Lung (tissue), 12 donors: ENCODE data around the gene C3orf20. TPM values are rescaled to one million over a fixed set of nuclear protein-coding genes. Genes with fewer than 3 reads are reported as not detected.
A peak's percentile ranks its signal among the peaks of the same experiment; 100 is the strongest.

Source experiments
- ATAC-seq: fragments of 200-7000 bp; cut with Tn5 transposase; one replicate; pipeline ENCODE4 v1.9.1; 2020; ENCODE audit warnings: moderate number of reproducible peaks; ENCODE audit not compliant: insufficient read depth, low FRiP score
- DNase-seq, 3 donors: peaks; one replicate each; pipeline ENCODE4 v3.0.0-alpha.2; 2013 to 2017
- H3K27ac ChIP-seq, 2 donors: one replicate each; pipeline ENCODE4 v1.5.1; 2013; ENCODE audit warnings: mild to moderate bottlenecking in 2 of 2, moderate library complexity in 2 of 2, control low read depth in 1 of 2, inconsistent platforms in 1 of 2, low read depth in 1 of 2, low read length in 1 of 2
- H3K27me3 ChIP-seq, 3 donors: one replicate each; pipeline ENCODE4 v1.5.1; 2013; ENCODE audit warnings: low read length in 2 of 3; ENCODE audit not compliant: control insufficient read depth in 3 of 3, insufficient read depth in 3 of 3
- H3K36me3 ChIP-seq, 4 donors: one replicate each; pipeline ENCODE4 v1.5.1; 2013; ENCODE audit warnings: low read length in 4 of 4, mild to moderate bottlenecking in 1 of 4, moderate library complexity in 1 of 4; ENCODE audit not compliant: control insufficient read depth in 4 of 4, insufficient read depth in 4 of 4
- H3K4me1 ChIP-seq, 5 donors: one replicate each; pipeline ENCODE4 v1.5.1; 2013; ENCODE audit warnings: low read length in 5 of 5, mild to moderate bottlenecking in 2 of 5, moderate library complexity in 1 of 5; ENCODE audit not compliant: control insufficient read depth in 5 of 5, insufficient read depth in 5 of 5
- H3K4me3 ChIP-seq: one replicate; pipeline ENCODE4 v1.5.1; 2013; ENCODE audit warnings: mild to moderate bottlenecking, control low read depth, moderate library complexity
- H3K9ac ChIP-seq, 2 donors: one replicate each; pipeline ENCODE4 v1.5.1; 2013; ENCODE audit warnings: low read length in 2 of 2, control low read depth in 1 of 2; ENCODE audit not compliant: insufficient read depth in 1 of 2
- H3K9me3 ChIP-seq, 4 donors: one replicate each; pipeline ENCODE4 v1.5.1; 2013; ENCODE audit warnings: low read length in 3 of 4, mild to moderate bottlenecking in 1 of 4, moderate library complexity in 1 of 4; ENCODE audit not compliant: control insufficient read depth in 4 of 4, insufficient read depth in 3 of 4
- CTCF ChIP-seq: IDR thresholded peaks from 2 replicates; pipeline ENCODE4 v1.5.1; 2012; ENCODE audit warnings: mild to moderate bottlenecking; ENCODE audit errors: control extremely low read depth, extremely low read depth
- WGBS, 2 donors: extraction: QIAGEN DNeasy Blood & Tissue Kit; methylation state at CpG; one replicate each; pipeline ENCODE4 v1.1.7; 2013; 5-methylcytosine and 5-hydroxymethylcytosine counted together
- polyA plus RNA-seq, 2 donors: library from polyadenylated mRNA; stranded (reverse); fragments of 200-250 nt; gene quantifications; one replicate each; pipeline ENCODE4 v1.2.1, GENCODE V29; 2013
- total RNA-seq, 2 donors: library from RNA; depleted of rRNA in 1 of 2; stranded (reverse); fragments of >200 nt in 1 of 2; gene quantifications; one replicate each; pipeline ENCODE4 v1.2.1, GENCODE V29; 2014 to 2021
- donor health status: control.
- donor health status: control.
- donor health status: Bipolar disorder and iron deficiency.
- donor health status: healthy.
- donor health status: DM: yes; HTN: yes; CAD: no.

The C3orf20 gene
- total and polyA plus RNA-seq, 4 donors, result 0.03 to 0.14 (median 0.12) TPM; not detected in 1

- Histone ChIP-seq H3K36me3 (no peaks in the 10 kb centered on the region), H3K4me1 (peaks cover 0 to 8% (median 2%) of the 10 kb centered on the region in 5 donors), H3K9ac (no peak overlapping the region), H3K27ac (no peak overlapping the region), H3K9me3 (peaks cover 0 to 6% (median 0%) of the 10 kb centered on the region in 4 donors), H3K4me3 (no peak overlapping the region), H3K27me3 (no peaks in the 10 kb centered on the region)
- DNase-seq, result no peak
- no peak for ATAC-seq
- TF ChIP-seq CTCF, result no peak
- WGBS, 2 donors, result 89 to 92% methylated on average over 4 of the region's 4 CpGs
Observed at GRCh38 chr3:14758297-14758696, 83.4 kb downstream of the C3orf20 start.

- no peak for TF ChIP-seq CTCF
- WGBS, 2 donors, result 88 to 97% methylated on average over 3 of the region's 3 CpGs
- peaks cover 0 to 6% (median 0%) of the 10 kb centered on the region in 4 donors for H3K9me3 ChIP-seq
Observed at GRCh38 chr3:14758959-14759358, 84.0 kb downstream of the C3orf20 start.

GRCh38 chr3:14760185-14760584 lies 85.2 kb downstream of the C3orf20 start:
- H3K9me3 ChIP-seq, result peaks cover 0 to 6% (median 1%) of the 10 kb centered on the region in 4 donors
- H3K27me3 ChIP-seq, result no peaks in the 10 kb centered on the region
- TF ChIP-seq CTCF, result no peak
- no peaks in the 10 kb centered on the region for H3K36me3 ChIP-seq
- peaks cover 0 to 8% (median 0%) of the 10 kb centered on the region in 5 donors for H3K4me1 ChIP-seq
- no peak overlapping the region for H3K9ac ChIP-seq
- ATAC-seq, result no peak
- H3K27ac ChIP-seq, result no peak overlapping the region
- H3K4me3 ChIP-seq, result no peak overlapping the region
- no peak for DNase-seq

More at GRCh38 chr3:14758959-14759358, 84.0 kb downstream of the C3orf20 start:
- Histone ChIP-seq H3K9ac (no peak overlapping the region), H3K4me1 (peaks cover 0 to 8% (median 2%) of the 10 kb centered on the region in 5 donors), H3K27me3 (no peaks in the 10 kb centered on the region), H3K4me3 (no peak overlapping the region), H3K36me3 (no peaks in the 10 kb centered on the region), H3K27ac (no peak overlapping the region)
- DNase-seq (no peak), ATAC-seq (no peak)

- peak overlapping the region in 1 of 2 donors; percentile 37 for H3K9ac ChIP-seq
- H3K36me3 ChIP-seq, result no peaks in the 10 kb centered on the region
- WGBS, 2 donors, result 17 to 40% methylated on average over 9 of the region's 9 CpGs
- H3K4me1 ChIP-seq, result peaks cover 0 to 8% (median 0%) of the 10 kb centered on the region in 5 donors
- no peaks in the 10 kb centered on the region for H3K27me3 ChIP-seq
- ATAC-seq, result no peak
- peak overlapping the region in 1 of 2 donors; percentile 15 for H3K27ac ChIP-seq
- peaks cover 0 to 6% (median 1%) of the 10 kb centered on the region in 4 donors for H3K9me3 ChIP-seq
- no peak overlapping the region for H3K4me3 ChIP-seq
- DNase-seq, result peak in 2 of 3 donors; percentile 55 to 62
- TF ChIP-seq CTCF, result no peak
Observed at GRCh38 chr3:14761121-14761672, 86.3 kb downstream of the C3orf20 start.
